Measurements from ENCODE around the gene KIAA1191. TPM values are rescaled to one million over a fixed set of nuclear protein-coding genes. Genes with fewer than 3 reads are reported as not detected.

The KIAA1191 gene
- total and polyA plus RNA-seq, 9 of the 15 experiments (the other 6 are each of a cell fraction or from before 2014, with no cell fraction given): 31.0 to 80.2 (median 45.7) TPM

DNA sequence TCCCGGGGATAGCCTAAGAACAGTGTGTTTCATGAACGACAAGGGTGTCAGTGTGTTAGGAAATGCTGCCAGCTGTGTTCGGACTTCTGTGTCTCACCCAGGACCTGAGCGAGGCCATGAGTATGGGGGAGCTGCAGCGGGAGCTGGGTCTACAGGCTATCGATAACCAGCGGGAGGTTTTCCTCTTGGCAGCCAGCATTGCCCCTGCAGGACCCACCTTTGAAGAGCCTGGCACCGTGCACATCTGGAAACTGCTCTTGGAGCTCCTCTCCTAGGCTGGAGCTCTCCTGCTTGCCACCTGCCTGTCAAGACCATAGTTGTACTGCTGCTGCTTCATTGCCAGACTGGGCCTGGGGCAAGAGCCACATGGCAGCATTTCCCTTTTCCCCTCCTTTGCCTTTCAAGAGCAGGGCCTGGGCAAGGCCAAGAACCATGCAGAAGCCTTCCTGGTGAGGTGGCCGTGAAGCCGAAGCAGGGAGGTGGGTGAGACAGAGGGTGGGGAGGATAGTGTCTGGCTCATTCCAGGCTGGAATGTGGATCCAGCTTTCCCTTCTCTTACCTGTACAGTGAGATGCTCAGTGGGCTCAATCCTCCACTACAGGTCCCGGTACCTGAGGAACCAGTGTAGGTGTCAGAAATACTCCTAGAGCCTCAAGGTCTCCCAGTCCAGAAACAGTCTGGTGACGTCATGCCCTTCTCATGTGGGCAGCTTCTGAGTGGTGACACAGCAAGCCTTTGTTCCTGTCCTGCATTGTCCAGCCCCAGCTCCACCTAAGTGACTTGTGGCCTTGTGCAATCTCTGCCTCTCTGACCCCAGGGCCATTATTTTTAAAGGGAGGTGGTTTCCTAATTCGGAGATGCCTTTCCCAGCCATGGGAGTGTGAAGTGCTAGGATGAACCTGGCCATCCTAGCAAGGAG, 10.3 kb upstream of the KIAA1191 start (continued):
- TF ChIP-seq RBFOX2 (IDR thresholded peaks at IDR 0.05; ENCODE audit: low read depth, low read length): no peak
- no peak for TF ChIP-seq ZFX (CRISPR knock-in tag; IDR thresholded peaks at IDR 0.05)
- no peak for TF ChIP-seq ZNF146 (CRISPR knock-in tag; IDR thresholded peaks at IDR 0.05; ENCODE audit: unreplicated experiment)
- TF ChIP-seq CREB1 (IDR thresholded peaks at IDR 0.05): no peak
- TF ChIP-seq CREB1 (CRISPR knock-in tag; IDR thresholded peaks at IDR 0.05): peak; percentile 29; the same call in 1 of the 2 replicates
- TF ChIP-seq, protein P1, sequence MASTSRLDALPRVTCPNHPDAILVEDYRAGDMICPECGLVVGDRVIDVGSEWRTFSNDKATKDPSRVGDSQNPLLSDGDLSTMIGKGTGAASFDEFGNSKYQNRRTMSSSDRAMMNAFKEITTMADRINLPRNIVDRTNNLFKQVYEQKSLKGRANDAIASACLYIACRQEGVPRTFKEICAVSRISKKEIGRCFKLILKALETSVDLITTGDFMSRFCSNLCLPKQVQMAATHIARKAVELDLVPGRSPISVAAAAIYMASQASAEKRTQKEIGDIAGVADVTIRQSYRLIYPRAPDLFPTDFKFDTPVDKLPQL (IDR thresholded peaks at IDR 0.05; ENCODE audit: extremely low read depth, insufficient read length): no peak
- no peak for TF ChIP-seq ZBTB7A (IDR thresholded peaks at IDR 0.05; ENCODE audit: borderline replicate concordance, control insufficient read depth, low read depth, low read length)
- TF ChIP-seq ZNF707 (CRISPR knock-in tag; conservative IDR thresholded peaks at IDR 0.05): no peak
- no peak for TF ChIP-seq HMG20B (CRISPR knock-in tag; IDR thresholded peaks at IDR 0.05)
- no peak for TF ChIP-seq ZNF41 (CRISPR knock-in tag; conservative IDR thresholded peaks at IDR 0.05)
- TF ChIP-seq NFXL1 (CRISPR knock-in tag; IDR thresholded peaks at IDR 0.05): no peak
- TF ChIP-seq TRIM24 (IDR thresholded peaks at IDR 0.05): no peak
- no peak for TF ChIP-seq ZNF133 (CRISPR knock-in tag; IDR thresholded peaks at IDR 0.05)
- TF ChIP-seq, protein P2, sequence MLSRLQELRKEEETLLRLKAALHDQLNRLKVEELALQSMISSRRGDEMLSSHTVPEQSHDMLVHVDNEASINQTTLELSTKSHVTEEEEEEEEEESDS (CRISPR knock-in tag; IDR thresholded peaks at IDR 0.05): no peak
- TF ChIP-seq MYC (IDR thresholded peaks at IDR 0.05; ENCODE audit: low read depth, low read length): no peak
- no peak for TF ChIP-seq MYC (CRISPR knock-in tag; IDR thresholded peaks at IDR 0.05; ENCODE audit: borderline replicate concordance, low read depth)
- no peak for TF ChIP-seq CHD7 (IDR thresholded peaks at IDR 0.05; ENCODE audit: low read depth, low read length)
